Colonic mucosa (tissue), 4 donors: ENCODE data around the gene STAG3. TPM values are rescaled to one million over a fixed set of nuclear protein-coding genes. Genes with fewer than 3 reads are reported as not detected.

Experiments
- DNase-seq: peaks from one replicate; pipeline ENCODE4 v3.0.0-alpha.2; 2020
- H3K27ac ChIP-seq: fragments of 200-600 bp; one replicate; pipeline ENCODE4 v1.8.0; 2021
- H3K27me3 ChIP-seq: fragments of 200-600 bp; one replicate; pipeline ENCODE4 v1.8.0; 2021
- H3K36me3 ChIP-seq: fragments of 200-600 bp; one replicate; pipeline ENCODE4 v1.8.0; 2021
- H3K4me1 ChIP-seq: fragments of 200-600 bp; one replicate; pipeline ENCODE4 v1.8.0; 2021; ENCODE audit warnings: mild to moderate bottlenecking
- H3K4me3 ChIP-seq: fragments of 200-600 bp; one replicate; pipeline ENCODE4 v1.8.0; 2021
- H3K9ac ChIP-seq, 2 donors: one replicate each; pipeline ENCODE4 v1.7.0; 2013; ENCODE audit warnings: control low read depth in 2 of 2, low read depth in 2 of 2, low read length in 2 of 2
- H3K9me3 ChIP-seq: fragments of 200-600 bp; one replicate; pipeline ENCODE4 v1.8.0; 2021
- intact Hi-C: fragments of 100-400 bp; cut with DNase I; formaldehyde crosslinking; loops from one replicate; pipeline ENCODE4 v1.14.1; 2022
- total RNA-seq, 2 donors: library from RNA; stranded (reverse); fragmentation: NEBNext Ultra II Directional in 1 of 2; extraction: Animal tissue kit (Norgen Biotek cat#: 25700) in 1 of 2; gene quantifications; one replicate each; pipeline ENCODE4 v1.2.1, GENCODE V29; 2021
- TF ChIP-seq, protein P1 (sequence below): fragments of 200-600 bp; IDR thresholded peaks from one replicate; pipeline ENCODE4 v1.8.0; 2022; ENCODE audit warnings: antibody characterized with exemption, mild to moderate bottlenecking
- donor health status: healthy.
- donor health status: DM: no; HTN: no; CAD: no.
- donor health status: DM: no; HTN: no; CAD: no.

Gene STAG3
- total RNA-seq, 2 donors from 2014 or later: 1.4 to 3.8 TPM

DNA sequence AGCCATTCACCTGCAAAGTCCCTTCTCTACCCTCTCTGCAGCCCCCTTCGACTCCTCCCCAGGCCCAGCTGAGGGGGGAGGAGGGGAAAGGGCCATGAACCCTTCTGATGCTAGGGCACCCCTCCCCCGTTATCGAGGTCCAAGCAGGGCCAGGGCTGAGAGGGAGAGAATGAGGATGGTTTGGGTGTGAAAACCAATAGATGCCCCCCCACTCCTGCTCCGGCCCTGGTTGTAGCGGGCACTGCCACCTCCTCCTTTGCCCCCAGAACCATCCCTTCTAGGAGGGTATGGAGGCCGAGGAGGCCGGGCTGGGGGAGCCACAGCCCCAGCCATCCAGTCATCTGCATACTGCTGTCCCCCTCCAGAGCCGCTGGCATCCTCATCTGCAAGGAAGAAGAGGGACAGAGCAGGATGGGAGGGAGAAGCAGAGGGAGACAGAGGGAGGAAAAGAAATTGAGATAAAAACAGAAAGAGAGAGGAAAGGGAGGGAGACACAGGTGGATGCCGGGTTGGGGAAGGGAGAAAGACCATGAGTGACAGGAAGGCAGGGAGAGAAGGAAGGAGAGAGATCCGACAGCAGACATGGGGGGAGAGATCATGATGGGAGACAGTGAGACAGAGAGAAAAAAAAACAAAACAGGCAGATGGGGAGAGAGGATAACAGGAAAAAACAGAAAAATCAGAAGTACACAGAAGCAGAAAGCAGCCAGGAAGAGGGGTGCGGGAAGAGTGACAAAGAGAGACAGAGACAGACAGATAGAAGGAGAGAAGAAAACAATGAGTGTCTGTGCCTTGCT, 7.4 kb upstream of the STAG3 start:
- Histone ChIP-seq H3K4me3 (no peak overlapping the region), H3K36me3 (no peaks in the 10 kb centered on the region), H3K9me3 (no peaks in the 10 kb centered on the region), H3K4me1 (no peaks in the 10 kb centered on the region), H3K27me3 (peaks cover 11% of the 10 kb centered on the region), H3K27ac (no peak overlapping the region), H3K9ac (peak overlapping the region in 1 of 2 donors; percentile 19)
- intact Hi-C loops: no loop called here
- TF ChIP-seq, protein P1, sequence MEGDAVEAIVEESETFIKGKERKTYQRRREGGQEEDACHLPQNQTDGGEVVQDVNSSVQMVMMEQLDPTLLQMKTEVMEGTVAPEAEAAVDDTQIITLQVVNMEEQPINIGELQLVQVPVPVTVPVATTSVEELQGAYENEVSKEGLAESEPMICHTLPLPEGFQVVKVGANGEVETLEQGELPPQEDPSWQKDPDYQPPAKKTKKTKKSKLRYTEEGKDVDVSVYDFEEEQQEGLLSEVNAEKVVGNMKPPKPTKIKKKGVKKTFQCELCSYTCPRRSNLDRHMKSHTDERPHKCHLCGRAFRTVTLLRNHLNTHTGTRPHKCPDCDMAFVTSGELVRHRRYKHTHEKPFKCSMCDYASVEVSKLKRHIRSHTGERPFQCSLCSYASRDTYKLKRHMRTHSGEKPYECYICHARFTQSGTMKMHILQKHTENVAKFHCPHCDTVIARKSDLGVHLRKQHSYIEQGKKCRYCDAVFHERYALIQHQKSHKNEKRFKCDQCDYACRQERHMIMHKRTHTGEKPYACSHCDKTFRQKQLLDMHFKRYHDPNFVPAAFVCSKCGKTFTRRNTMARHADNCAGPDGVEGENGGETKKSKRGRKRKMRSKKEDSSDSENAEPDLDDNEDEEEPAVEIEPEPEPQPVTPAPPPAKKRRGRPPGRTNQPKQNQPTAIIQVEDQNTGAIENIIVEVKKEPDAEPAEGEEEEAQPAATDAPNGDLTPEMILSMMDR: no peak
- DNase-seq: no peak

DNA sequence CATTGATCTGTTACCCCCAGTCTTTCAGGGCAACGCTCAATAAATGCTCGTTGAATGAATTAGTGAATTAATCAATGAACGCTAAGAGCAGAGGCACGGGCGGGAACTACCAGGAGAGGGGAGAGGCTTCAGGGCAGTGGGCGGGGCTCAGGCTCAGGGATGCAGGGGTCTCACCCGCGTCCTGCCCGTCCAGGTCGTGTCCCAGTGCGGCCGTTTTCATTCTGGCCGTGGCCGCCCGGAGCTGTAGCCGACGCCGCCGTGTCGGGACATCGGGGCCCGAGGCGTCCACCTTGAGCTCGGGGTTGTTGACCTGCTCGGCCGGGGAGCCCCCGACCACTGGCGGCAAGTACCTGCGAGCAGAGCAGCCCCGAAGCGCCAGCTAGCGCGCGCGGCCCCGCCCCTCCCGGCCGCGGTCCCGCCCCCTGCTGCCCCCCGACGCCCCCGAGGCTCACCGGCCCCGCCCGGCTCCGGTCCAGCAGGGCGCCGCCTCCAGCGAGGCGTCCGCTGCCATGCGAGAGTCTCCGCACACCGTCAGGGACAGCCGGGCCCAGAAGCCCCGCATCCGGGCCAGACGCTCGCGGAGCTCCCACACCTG, 6.5 kb upstream of the STAG3 start:
- no peak overlapping the region for H3K27ac ChIP-seq
- intact Hi-C loops: no loop called here
- peak overlapping the region in 1 of 2 donors; percentile 63 for H3K9ac ChIP-seq
- peak overlapping the region; percentile 44 for H3K4me3 ChIP-seq
- H3K36me3 ChIP-seq: no peaks in the 10 kb centered on the region
- H3K4me1 ChIP-seq: no peaks in the 10 kb centered on the region
- no peak for DNase-seq
- no peaks in the 10 kb centered on the region for H3K9me3 ChIP-seq
- peaks cover 11% of the 10 kb centered on the region for H3K27me3 ChIP-seq
- TF ChIP-seq, protein P1: no peak

DNA sequence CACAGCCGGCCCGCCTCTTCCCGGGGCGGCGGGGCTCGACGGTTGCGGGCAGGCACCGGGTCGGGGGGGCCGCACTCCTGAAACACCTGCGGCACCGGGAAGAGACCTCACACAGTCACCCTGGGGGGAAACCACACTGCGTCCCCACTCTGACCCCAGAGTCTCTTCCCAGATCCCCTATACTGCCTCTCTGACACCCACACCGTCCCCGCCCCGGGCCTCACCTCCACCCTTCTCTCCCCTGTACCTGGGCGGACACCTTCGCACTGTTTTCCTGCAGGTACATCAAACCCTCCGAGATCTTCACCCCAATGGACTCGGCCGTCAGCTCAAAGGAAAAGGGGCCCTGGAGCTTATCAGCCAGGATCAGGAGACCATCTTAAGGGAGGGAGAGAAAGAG, 5.9 kb upstream of the STAG3 start:
- Histone ChIP-seq H3K27me3 (peaks cover 11% of the 10 kb centered on the region), H3K4me3 (peak overlapping the region; percentile 44), H3K9me3 (no peaks in the 10 kb centered on the region), H3K27ac (no peak overlapping the region), H3K4me1 (no peaks in the 10 kb centered on the region), H3K9ac (no peak overlapping the region), H3K36me3 (no peaks in the 10 kb centered on the region)
- TF ChIP-seq, protein P1: no peak
- intact Hi-C loops: no loop called here
- DNase-seq: no peak

DNA sequence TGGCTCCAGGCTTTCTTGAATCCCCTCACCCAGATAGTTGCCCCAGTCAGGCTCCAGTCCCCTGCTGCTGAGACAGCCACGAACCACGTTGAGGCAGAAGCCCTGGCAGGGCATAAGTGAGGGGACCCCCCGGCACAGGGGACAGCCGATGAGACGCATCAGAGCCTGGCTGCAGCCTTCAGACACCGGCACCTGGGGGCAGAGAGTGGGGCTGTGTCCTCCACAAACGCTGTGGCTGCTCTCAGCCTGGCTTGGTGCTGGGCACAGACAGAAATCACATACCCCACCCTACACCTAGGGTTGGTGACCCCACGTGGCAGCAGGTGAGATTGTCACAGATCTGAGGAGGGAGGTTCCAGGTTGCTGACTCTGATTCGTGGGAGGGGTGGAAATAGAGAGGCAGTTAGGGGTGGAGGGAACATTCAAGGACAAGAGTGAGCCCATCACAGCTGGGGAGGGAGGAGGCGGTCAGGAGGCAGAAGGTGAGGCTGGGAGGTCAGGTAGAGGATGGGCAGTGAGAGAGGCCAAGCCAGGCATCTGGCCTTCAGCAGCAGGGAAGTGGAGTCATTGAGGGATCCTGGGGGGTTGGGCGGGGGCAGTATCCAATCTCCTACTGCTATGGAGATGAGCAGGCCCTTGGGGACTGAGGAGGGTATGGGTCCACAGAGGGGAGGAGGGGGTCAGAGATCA, 3.8 kb upstream of the STAG3 start:
- peaks cover 11% of the 10 kb centered on the region for H3K27me3 ChIP-seq
- TF ChIP-seq, protein P1: no peak
- H3K9me3 ChIP-seq: no peaks in the 10 kb centered on the region
- H3K9ac ChIP-seq: no peak overlapping the region
- intact Hi-C loops: no loop called here
- no peaks in the 10 kb centered on the region for H3K4me1 ChIP-seq
- H3K27ac ChIP-seq: no peak overlapping the region
- DNase-seq: no peak
- no peak overlapping the region for H3K4me3 ChIP-seq
- no peaks in the 10 kb centered on the region for H3K36me3 ChIP-seq

DNA sequence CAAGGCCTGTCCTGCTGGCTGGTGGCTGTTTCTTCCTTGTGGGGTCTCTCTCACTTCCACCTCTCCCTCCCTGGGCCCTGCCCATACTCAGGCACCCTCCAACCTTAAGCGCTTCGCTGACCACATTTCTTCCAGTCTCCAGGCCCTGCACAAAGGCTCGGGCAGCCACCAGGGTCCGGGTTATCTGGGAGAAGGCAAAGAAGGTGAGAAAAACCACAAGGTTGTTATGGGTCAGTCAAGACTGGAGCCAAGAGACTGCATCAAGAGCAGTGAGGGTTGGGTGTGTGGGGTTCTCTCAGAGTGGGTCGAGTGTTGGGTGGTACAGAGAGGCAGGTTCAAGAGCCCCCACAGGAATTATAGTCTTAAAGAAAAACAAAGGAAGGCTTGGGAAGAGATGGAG, 3.1 kb upstream of the STAG3 start:
- no peak for DNase-seq
- H3K9ac ChIP-seq: no peak overlapping the region
- intact Hi-C loops: no loop called here
- peaks cover 11% of the 10 kb centered on the region for H3K27me3 ChIP-seq
- H3K9me3 ChIP-seq: no peaks in the 10 kb centered on the region
- H3K4me1 ChIP-seq: no peaks in the 10 kb centered on the region
- H3K4me3 ChIP-seq: no peak overlapping the region
- H3K36me3 ChIP-seq: no peaks in the 10 kb centered on the region
- no peak overlapping the region for H3K27ac ChIP-seq
- TF ChIP-seq, protein P1: no peak
